ENCODE measurements around the gene FRAS1.
"Not testable (repeated sequence)": the region's sequence is repeated elsewhere in the genome, so short reads cannot be mapped to it uniquely, and the experiment has no call there.

The FRAS1 gene

GRCh38 chr4:78396613-78397291 is 339.6 kb downstream of the FRAS1 start:
- DNase-seq: no peak

DNA sequence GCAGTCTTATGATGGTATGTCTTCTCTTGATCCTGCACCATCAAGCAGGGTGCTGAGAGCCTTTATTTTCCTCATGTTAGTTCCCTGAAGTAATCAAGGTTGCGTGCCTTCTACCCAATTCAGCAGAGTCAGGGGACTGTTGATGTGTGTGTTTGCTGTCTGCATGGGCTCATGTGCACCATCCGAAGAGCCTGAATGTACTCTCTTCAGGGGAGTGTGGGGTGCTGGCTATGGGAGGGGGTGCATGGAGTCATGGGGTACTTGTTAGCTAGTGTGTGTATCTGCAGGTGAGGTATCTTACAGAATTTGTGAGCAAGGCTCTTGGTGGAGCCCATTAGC is 340.1 kb downstream of the FRAS1 start:
- DNase-seq: no peak

- no peak for DNase-seq
Observed at GRCh38 chr4:78409612-78410202, 352.6 kb downstream of the FRAS1 start.

- DNase-seq: no peak
Observed at GRCh38 chr4:78410225-78410624, 353.1 kb downstream of the FRAS1 start.

DNA sequence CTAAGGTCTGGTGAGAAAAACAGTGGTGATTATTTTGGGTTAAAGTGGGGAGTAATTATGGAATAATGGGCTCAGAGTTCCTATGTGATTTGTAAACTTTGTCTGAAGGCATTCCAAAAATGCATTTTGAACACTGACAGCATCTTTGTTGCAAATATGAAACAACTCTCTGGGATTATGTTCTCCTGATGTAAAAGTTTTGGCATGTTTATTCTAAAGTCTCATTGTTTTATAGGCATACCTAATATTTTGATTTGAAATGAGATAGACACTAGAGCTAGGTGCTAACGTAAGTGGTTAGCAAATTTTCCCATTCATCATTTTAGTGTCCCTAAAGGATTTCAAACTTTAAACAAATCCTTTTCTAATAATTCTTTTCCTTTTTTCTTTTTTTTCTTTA is 353.6 kb downstream of the FRAS1 start:
- no peak for DNase-seq

DNA sequence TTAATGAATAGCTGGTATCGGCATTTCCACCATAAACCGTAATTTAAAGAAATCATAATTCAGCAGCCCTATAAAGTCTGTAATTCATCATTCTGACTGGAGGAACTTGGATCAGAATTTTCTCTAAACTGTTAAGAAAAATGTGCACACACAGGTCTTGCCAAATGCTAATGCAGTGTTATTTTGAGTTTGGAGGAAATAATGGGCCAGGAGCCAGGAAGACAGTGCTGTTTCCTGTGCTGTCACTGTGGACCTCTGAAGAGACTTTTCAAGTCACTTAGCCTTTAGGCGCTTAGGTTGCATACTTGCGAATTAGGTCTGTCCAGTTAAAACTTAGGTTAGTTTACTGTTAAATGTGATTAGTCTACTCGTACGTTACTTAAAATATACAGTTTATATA is 357.0 kb downstream of the FRAS1 start:
- no peak for DNase-seq

DNA sequence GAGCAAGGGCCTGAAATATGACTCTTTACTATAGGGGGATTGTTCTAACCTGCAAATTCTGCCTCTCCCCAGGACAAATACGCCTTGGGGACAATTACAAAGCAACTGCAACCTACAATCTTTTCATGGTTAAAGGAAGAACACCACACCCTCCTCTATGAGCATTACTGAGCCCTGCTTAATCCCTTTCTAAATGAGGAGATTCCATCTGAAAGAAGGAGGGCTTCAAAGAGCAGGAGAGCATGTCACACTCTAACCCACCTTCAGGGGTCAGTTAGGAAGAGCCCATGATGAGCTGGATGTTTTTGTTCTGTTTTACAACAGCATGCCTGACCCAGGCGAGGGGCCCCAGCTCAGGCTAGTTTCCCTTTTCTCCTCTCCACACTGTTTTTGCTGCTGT is 360.5 kb downstream of the FRAS1 start:
- DNase-seq: no peak

- DNase-seq: no peak
Observed at GRCh38 chr4:78418406-78418805, 361.3 kb downstream of the FRAS1 start.

DNA sequence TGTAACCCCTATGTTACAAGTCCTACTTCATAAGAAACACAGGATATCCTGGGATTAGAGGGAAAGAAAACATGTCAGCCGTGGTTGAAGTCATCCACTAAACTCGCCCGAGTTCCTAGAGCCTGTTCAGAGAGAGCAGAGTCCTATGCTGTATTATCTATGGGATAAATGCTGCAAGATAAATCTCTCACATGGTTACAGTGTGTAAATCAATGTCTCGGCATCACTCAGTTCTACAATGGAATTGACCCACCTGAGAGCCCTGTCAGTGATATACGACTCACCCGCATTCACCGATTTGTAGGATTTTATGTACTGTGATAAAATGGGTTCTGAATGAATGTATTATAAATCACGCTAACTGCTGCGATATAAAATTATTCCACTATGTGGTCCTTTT is 366.7 kb downstream of the FRAS1 start:
- DNase-seq: no peak

DNA sequence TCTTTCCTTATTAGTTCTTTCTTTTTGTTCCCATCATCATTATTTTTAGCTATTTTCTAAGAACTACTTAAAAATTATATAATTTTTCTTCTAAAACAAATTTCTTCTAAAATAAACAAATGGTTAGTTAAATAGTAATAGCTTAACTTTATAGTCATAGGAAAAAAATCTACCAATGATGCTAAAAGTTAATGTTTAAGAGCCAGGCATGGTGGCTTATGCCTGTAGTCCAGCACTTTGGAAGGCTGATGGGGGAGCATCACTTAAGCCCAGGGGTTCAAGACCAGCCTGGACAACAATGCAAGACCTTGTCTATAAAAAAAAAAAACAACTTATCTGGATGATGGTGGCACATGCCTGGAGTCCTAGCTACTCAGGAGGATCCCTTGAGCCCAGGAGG is 367.3 kb downstream of the FRAS1 start:
- no peak for DNase-seq

- DNase-seq: no peak
Observed at GRCh38 chr4:78426972-78427371, 369.8 kb downstream of the FRAS1 start.

DNA sequence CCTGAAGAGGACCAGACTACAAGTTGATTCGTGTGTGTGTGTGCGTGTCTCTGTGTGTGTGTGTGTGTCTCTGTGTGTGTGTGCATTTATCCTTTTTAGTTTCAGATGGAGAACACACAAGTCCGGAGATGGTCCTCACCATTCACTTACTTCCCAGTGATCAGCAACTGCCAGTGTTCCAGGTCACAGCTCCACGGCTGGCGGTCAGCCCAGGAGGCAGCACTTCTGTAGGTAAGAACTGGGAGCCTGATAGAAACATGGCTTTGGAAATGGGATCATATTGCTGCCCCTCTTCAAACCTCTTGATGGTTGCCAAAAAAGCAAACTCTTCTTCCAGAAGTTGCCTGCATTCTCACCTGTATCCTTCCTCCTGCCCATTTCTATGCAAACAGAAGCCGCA is 371.9 kb downstream of the FRAS1 start:
- DNase-seq: no peak

- DNase-seq: no peak
Observed at GRCh38 chr4:78432896-78433295, 375.8 kb downstream of the FRAS1 start.

GRCh38 chr4:78437608-78438088 is 380.5 kb downstream of the FRAS1 start:
- no peak for DNase-seq

- no peak for DNase-seq
Observed at GRCh38 chr4:78439328-78439727, 382.2 kb downstream of the FRAS1 start.

DNA sequence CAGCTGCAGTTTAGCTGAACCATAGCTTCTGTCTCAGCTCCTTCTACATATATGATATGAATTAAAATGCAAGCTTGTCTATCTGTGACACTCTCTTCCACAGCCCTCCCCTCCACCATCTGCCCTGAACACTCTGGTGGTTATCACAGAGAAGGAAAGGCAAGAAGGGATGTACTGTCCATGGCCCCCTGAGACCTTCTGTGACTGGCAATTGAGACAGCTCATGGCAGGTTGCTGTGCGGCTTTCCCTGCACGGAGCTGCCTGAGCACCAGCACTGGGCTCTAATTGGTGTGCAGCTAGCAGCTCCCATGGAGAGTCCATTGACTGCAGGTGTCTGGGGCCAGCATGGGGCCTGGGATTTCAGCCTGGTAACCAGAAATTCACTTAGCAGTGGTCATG is 384.6 kb downstream of the FRAS1 start:
- no peak for DNase-seq

DNA sequence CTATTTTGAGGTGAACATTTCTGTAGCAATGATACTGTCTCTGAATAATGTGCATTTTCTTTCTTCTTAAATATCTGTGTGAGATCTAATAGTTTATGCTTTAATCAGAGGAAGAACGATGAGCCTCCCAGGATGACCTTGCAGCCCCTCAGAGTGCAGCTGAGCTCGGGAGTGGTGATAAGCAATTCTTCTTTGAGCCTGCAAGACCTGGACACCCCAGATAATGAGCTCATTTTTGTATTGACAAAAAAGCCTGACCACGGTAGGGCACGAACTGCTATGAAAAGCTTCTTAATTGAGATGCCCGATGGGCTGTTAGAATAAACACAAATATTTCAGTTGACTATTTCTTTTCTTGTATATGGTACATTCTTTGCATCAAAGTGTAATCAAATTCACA is 389.5 kb downstream of the FRAS1 start:
- no peak for DNase-seq

DNA sequence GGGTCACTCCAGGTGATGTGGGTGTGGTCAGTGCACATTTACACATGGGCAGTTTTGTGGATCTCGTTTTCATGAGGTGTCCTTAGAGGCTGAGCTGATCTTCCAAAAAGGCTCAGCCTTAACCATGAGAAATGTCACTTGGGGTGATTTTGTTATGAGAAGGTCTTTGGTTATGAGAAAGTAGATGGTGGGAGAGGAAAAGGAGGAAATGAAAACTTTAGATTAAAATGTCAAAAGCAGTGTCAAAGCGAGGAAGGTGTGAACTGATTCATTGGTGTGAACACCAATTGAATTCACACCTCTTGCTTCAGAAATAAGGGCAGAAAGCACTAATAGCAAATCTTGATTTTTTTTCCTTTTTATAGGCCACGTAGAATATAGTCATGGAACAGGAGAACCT is 394.3 kb downstream of the FRAS1 start:
- no peak for DNase-seq

DNA sequence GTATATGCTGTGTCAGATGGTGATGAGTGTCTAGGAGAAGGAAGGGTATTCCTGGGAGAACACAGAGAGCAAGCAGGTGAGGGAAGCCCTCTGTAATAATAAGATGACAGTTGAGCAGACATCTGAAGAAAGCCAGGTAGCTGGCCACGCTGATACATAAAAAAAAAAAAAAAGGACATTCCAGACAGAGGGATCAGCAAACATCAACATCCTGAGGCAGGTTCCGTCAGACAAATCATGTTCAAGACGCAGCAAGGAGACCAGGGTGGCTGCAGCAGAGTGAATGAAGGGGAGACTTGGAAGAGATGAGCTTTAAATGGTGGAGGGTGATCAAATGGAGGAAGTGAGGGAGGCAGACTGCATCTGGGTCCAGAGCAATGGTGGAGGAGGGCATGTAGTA is 396.9 kb downstream of the FRAS1 start:
- no peak for DNase-seq

DNA sequence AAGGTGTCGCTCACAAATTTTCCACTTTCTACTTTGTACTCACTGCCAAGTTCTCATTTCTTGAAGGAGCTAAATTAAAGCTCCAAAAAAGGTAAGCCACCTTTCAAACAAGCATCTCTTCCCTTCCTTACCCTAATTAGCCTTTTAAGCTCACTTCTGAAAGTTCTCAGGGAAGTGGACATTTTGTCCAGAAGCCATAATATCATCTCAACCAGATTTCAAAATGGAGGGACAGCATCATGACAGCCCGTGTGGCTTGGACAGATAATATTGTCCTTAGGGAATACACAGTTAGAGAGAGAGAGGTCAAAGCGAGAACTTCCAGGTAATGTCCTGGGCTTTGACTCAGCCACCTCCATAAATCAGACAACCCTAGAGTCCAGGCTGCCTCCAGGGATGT is 400.6 kb downstream of the FRAS1 start:
- no peak for DNase-seq

DNA sequence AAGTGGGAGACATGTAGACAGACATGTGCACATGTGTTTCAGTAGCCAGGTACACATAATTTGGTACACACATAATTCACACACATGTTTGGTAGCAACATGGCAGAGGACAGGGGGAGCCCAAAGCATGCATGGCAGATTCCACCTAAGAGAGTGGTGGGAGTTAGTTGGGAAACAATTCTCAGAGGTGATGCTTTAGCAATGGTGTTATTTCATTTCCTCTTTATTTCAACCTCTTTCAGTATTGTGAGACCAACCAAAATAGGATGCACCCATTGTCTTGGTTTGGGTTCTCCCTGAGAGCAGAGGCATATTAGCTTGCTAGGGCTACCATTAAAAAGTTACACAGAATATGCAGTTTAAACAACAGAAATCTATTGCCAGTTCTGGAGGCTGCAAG is 402.2 kb downstream of the FRAS1 start:
- DNase-seq: no peak

DNA sequence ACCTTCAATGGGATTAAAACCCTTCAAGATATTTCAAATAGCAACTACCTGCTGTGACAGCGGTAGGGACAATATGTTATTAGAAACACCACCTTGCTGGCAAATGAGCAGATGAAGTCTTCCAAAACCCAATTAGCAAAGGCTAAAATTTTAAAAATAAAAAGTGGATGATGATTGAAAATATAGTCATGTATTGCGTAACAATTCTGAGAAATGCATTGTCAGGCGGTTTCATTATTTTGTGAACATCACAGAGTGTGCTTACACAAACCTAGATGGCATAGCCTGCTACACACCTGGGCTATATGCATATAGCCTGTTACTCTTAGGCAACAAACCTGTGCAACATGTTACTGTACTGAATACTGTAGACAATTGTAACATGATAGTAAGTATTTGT is 403.2 kb downstream of the FRAS1 start:
- no peak for DNase-seq

DNA sequence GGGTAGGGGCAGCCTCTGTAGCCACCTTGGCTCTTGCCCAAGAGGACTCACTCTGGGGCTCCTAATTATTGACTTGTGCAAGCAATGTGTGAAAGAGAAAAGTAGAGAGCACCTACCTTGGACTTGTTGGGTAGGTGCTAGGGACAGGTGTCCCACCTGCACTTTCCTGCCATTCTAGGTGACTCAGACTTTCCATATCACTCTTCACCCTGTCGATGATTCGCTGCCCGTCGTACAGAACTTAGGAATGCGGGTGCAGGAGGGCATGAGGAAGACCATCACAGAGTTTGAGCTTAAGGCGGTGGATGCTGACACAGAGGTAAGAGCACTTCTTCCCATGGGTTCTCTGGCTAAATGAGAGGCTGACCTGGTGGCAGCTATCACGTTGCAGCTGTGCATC is 407.1 kb downstream of the FRAS1 start:
- no peak for DNase-seq

GRCh38 chr4:78467223-78467622 is 410.1 kb downstream of the FRAS1 start:
- not testable (repeated sequence) for DNase-seq

DNA sequence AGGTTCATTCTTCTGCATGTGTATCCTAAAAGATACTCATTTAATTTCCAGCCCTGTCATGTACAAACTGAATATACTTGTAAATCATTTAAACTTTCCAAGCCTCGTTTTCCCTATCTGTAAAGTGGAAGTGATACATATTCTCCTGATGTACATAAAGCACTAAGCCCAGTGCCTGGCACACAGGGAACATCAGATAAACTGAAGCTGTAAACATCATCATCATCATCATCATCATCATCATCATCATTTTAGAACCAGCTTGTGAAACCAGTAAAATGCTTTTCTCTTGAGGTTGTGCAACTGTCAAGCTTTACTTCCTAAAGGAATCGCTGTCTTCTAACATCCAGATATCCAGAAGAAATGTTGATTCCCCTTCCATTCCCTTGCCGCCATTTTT is 411.1 kb downstream of the FRAS1 start:
- DNase-seq: no peak

All from cortex of kidney (tissue), 1 donor.